ENCODE data around the gene MPND. TPM values are rescaled to one million over a fixed set of nuclear protein-coding genes. Genes with fewer than 3 reads are reported as not detected.

The MPND gene
- total and polyA plus RNA-seq, 8 donors: 2.2 to 25.0 (median 21.2) TPM

DNA sequence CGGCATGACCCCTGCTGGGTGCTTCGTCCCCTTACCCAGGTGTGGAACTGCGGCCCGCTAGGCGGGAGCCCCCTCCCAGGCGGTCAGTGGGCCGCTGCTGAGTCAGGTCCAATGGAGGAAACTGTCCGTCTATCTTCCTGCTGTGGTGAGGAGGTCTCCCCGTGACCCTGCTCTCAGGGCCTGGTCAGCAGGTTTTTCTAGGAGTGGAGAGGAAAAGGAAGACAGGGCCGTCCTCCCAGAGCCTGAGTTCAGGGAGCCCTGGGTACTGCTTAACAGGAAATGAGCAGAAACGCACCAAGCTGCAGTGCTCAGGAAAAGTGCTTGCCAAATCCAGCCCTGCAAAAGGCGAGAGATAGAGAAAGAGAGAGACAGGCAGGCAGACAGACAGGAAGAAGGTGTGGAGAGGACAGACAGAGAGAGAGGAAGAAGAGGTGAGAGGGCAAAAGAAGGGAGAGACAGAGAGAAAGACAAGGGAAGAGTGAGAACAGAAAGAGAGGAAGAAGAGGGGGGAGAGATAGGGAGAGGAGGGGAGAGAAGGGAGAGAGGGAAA lies 46.7 kb downstream of the MPND start:
- peak overlapping the region in 3 of 4 donors; percentile 7 to 22 (median 20) for H3K4me3 ChIP-seq
- intact Hi-C loops (cut with DNase I; ENCODE audit: low total_unique reads): no loop called here
- peaks cover 82 to 94% (median 90%) of the 10 kb centered on the region in 4 donors for H3K4me1 ChIP-seq
- 38 to 54% (median 50%) methylated on average over 10 to 12 of the region's 12 CpGs for WGBS, 5 donors
- TF ChIP-seq POLR2AphosphoS5 (IDR thresholded peaks at IDR 0.05): peak in 1 of 3 donors; percentile 26
- TF ChIP-seq, protein P1, sequence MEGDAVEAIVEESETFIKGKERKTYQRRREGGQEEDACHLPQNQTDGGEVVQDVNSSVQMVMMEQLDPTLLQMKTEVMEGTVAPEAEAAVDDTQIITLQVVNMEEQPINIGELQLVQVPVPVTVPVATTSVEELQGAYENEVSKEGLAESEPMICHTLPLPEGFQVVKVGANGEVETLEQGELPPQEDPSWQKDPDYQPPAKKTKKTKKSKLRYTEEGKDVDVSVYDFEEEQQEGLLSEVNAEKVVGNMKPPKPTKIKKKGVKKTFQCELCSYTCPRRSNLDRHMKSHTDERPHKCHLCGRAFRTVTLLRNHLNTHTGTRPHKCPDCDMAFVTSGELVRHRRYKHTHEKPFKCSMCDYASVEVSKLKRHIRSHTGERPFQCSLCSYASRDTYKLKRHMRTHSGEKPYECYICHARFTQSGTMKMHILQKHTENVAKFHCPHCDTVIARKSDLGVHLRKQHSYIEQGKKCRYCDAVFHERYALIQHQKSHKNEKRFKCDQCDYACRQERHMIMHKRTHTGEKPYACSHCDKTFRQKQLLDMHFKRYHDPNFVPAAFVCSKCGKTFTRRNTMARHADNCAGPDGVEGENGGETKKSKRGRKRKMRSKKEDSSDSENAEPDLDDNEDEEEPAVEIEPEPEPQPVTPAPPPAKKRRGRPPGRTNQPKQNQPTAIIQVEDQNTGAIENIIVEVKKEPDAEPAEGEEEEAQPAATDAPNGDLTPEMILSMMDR (IDR thresholded peaks at IDR 0.05): no peak
- no peaks in the 10 kb centered on the region for H3K27me3 ChIP-seq
- peak overlapping the region; percentile 42 to 87 (median 82) for H3K27ac ChIP-seq
- peak in 1 of 2 donors; percentile 68 for DNase-seq
- no peaks in the 10 kb centered on the region for H3K9me3 ChIP-seq
- peaks cover 5 to 20% (median 13%) of the 10 kb centered on the region in 4 donors for H3K36me3 ChIP-seq

DNA sequence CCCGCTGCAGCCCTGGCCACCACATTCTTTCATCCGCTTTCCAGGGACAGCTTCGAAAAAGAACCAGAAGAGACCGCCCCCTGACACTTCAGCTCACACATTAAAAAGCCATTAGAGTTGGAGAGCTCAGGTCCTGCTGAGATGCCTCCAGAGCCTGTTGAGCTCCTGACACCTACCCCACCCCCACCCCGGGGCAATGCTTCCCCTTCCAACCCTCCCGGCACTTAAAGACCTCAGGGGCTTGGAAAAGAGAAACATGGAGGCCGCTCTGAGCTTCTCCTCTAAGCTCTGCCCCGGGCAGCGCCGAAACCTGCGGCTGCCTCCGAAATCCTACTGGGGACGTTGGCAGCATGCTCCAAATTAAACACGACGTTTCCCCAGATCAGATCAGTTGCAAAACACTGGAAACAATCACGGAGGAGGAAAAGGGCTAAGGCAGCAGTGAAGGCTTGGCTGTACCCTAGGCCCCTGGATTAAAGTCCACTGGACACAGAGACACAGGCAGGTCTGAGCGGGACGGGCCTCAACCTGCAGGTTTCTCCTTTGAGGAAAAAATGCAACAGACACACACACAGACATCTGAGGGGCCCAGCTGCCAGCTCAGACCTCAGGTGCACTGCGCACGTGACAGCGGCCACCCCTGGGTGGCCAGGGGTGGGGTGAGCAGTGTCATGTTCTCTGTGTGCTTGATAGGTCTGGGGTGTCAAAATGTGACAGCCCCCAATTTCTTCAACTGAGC lies 47.4 kb downstream of the MPND start:
- H3K36me3 ChIP-seq: peaks cover 11 to 20% (median 14%) of the 10 kb centered on the region in 4 donors
- H3K4me1 ChIP-seq: peaks cover 76 to 94% (median 90%) of the 10 kb centered on the region in 4 donors
- intact Hi-C loops (cut with DNase I; ENCODE audit: low total_unique reads): no loop called here
- no peaks in the 10 kb centered on the region for H3K27me3 ChIP-seq
- no peaks in the 10 kb centered on the region for H3K9me3 ChIP-seq
- WGBS, 5 donors: 20 to 26% (median 23%) methylated on average over 21 of the region's 21 CpGs
- peak overlapping the region in 3 of 4 donors; percentile 19 to 22 (median 20) for H3K4me3 ChIP-seq
- peak overlapping the region; percentile 42 to 87 (median 82) for H3K27ac ChIP-seq
- peak in 1 of 2 donors; percentile 69 for DNase-seq
- TF ChIP-seq, protein P1 (IDR thresholded peaks at IDR 0.05): no peak
- TF ChIP-seq POLR2AphosphoS5 (IDR thresholded peaks at IDR 0.05): peak in 1 of 3 donors; percentile 10
- TF ChIP-seq POLR2A (IDR thresholded peaks at IDR 0.05): no peak
- no peak for TF ChIP-seq EP300 (IDR thresholded peaks at IDR 0.05)

DNA sequence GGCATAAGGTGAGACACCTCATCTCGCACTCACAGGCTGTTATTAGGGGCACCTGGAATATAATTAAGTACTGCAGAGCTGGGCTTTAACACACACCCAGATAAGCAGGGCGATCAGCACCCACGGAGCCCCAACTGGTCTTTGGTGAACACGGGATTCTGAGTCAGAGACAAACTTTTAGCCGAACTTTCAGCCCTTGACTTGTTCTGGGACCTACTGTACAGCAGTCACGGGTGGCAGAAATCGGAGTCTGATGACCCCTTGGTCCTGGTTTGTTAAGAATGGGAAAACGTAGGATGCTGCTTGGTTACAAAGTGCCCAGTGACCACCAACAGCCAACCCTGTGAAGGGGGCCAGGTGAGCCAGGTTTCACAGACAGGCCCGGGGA lies 47.9 kb downstream of the MPND start:
- H3K36me3 ChIP-seq: peaks cover 15 to 23% (median 20%) of the 10 kb centered on the region in 4 donors
- intact Hi-C loops (cut with DNase I; ENCODE audit: low total_unique reads): no loop called here
- H3K4me1 ChIP-seq: peaks cover 73 to 93% (median 90%) of the 10 kb centered on the region in 4 donors
- H3K9me3 ChIP-seq: no peaks in the 10 kb centered on the region
- 27 to 61% (median 39%) methylated on average over 6 to 9 of the region's 9 CpGs for WGBS, 5 donors
- TF ChIP-seq, protein P1 (IDR thresholded peaks at IDR 0.05): no peak
- TF ChIP-seq EP300 (IDR thresholded peaks at IDR 0.05): no peak
- no peak for TF ChIP-seq POLR2AphosphoS5 (IDR thresholded peaks at IDR 0.05)
- no peak for TF ChIP-seq POLR2A (IDR thresholded peaks at IDR 0.05)
- no peak for DNase-seq
- H3K27me3 ChIP-seq: no peaks in the 10 kb centered on the region
- H3K27ac ChIP-seq: peak overlapping the region; percentile 42 to 87 (median 82)
- H3K4me3 ChIP-seq: peak overlapping the region in 2 of 4 donors; percentile 17 to 19

DNA sequence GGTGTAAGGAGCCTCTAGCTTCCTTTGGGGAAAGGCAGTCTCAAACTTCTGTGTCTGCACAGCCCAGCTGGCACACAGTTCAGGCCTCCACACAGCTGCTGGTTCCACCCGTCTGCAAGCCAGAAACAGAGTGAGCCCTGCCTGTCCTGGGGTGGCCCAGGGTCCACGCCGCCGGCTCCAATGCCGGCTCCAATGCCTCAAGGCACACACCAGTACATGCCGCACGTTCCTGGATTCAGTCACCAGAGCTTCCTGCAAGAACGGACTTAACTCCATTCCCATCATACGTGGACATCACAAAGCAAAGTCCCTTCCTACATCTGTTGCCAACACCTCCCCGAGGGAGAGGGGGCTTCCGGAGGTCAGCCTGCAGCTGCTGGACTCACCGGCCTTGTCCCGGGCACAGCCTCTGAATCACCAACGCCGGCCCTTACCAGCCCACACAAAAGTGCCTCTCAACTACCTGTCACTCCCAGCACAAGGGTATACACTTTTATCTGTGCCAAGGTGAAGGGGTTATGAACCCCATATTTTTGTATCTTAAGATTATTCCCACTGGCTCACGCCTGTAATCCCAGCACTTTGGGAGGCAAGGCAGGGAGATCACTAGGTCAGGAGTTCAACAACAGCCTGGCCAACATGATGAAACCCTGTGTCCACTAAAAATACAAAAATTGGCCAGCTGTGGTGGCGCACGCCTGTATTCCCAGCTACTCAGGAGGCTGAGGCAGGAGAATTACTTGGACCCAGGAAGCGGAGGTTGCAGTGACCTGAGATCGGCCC lies 48.5 kb downstream of the MPND start:
- intact Hi-C loops (cut with DNase I; ENCODE audit: low total_unique reads): no loop called here
- Histone ChIP-seq H3K27ac (peak overlapping the region; percentile 42 to 87 (median 82)), H3K4me1 (peaks cover 74 to 98% (median 91%) of the 10 kb centered on the region in 4 donors), H3K4me3 (peak overlapping the region in 1 of 4 donors; percentile 1), H3K27me3 (no peaks in the 10 kb centered on the region), H3K9me3 (no peaks in the 10 kb centered on the region), H3K36me3 (peaks cover 15 to 29% (median 21%) of the 10 kb centered on the region in 4 donors)
- TF ChIP-seq, protein P1 (IDR thresholded peaks at IDR 0.05): no peak
- peak in 2 of 3 donors; percentile 37 to 43 for TF ChIP-seq POLR2AphosphoS5 (IDR thresholded peaks at IDR 0.05)
- 37 to 59% (median 45%) methylated on average over 14 to 20 of the region's 20 CpGs for WGBS, 5 donors
- DNase-seq: peak in 1 of 2 donors; percentile 74

Measured in stomach (tissue), 9 donors.